HEK293 (cell line): ENCODE data around the gene TNFRSF21.

Source experiments
- CTCF ChIP-seq: fragments of 450-650 bp; formaldehyde crosslinking; IDR thresholded peaks from 2 replicates; pipeline ENCODE4 v1.5.1; 2016; ENCODE audit warnings: missing biosample characterization, missing genetic modification characterization
- GLI2 ChIP-seq: fragments of 450-650 bp; formaldehyde crosslinking; IDR thresholded peaks from 2 replicates; pipeline ENCODE4; 2017; ENCODE audit warnings: missing biosample characterization, missing genetic modification characterization, low read depth, borderline replicate concordance
- MEIS1 ChIP-seq: sonication (generic); formaldehyde crosslinking; IDR thresholded peaks from 2 replicates; pipeline ENCODE4 v1.8.1; 2022; ENCODE audit warnings: missing genetic modification reagents, mild to moderate bottlenecking, borderline replicate concordance
- MYNN ChIP-seq: fragments of 450-650 bp; formaldehyde crosslinking; IDR thresholded peaks from 2 replicates; pipeline ENCODE4 v1.5.1; 2016; ENCODE audit warnings: missing biosample characterization, missing genetic modification characterization, borderline replicate concordance
- ZNF10 ChIP-seq: fragments of 450-650 bp; formaldehyde crosslinking; IDR thresholded peaks from 2 replicates; pipeline ENCODE4 v1.5.1; 2017; ENCODE audit warnings: missing biosample characterization, missing genetic modification characterization
- ZNF747 ChIP-seq: fragments of 450-650 bp; formaldehyde crosslinking; IDR thresholded peaks from 2 replicates; pipeline ENCODE4 v1.5.1; 2016; ENCODE audit warnings: missing biosample characterization, missing genetic modification characterization

GRCh38 chr6:47303861-47304260, 5.8 kb downstream of the TNFRSF21 start:
- TF ChIP-seq MYNN (tag by site-specific recombination) = no peak
- no peak for TF ChIP-seq CTCF (tag by site-specific recombination)
- no peak for TF ChIP-seq ZNF10 (tag by site-specific recombination)
- TF ChIP-seq GLI2 (tag by site-specific recombination) = no peak
- TF ChIP-seq ZNF747 = no peak
- no peak for TF ChIP-seq MEIS1 (CRISPR knock-in tag)
